GM21723 (cell line): ENCODE data around the gene ATP2B1.
A peak's percentile ranks its signal among the peaks of the same experiment; 100 is the strongest.

Experiments
- ATAC-seq: cut with Tn5 transposase; IDR thresholded peaks from one replicate; pipeline ENCODE4 v1.9.1; 2021; ENCODE audit warnings: mild to moderate bottlenecking, moderate library complexity; ENCODE audit not compliant: unreplicated experiment

Gene ATP2B1

DNA sequence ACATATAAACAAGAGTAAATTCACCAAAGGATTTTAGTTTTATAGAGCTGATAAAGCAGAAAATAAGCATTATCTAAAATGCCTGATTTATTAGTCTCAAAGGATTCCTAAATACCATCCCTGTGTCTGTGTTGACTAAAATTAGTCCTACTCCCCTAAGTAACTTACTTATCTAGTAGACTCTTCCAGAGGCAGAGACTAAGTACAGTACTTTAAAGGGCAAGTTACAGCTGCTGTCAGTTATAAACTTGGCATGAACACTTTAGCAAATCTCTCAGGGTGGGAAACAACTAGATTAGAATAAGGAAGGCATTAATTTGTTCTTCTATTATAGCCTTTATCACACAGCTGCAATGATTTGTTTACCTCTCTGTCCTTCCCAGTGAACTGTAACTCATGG lies 46.0 kb downstream of the ATP2B1 start:
- ATAC-seq: no peak

DNA sequence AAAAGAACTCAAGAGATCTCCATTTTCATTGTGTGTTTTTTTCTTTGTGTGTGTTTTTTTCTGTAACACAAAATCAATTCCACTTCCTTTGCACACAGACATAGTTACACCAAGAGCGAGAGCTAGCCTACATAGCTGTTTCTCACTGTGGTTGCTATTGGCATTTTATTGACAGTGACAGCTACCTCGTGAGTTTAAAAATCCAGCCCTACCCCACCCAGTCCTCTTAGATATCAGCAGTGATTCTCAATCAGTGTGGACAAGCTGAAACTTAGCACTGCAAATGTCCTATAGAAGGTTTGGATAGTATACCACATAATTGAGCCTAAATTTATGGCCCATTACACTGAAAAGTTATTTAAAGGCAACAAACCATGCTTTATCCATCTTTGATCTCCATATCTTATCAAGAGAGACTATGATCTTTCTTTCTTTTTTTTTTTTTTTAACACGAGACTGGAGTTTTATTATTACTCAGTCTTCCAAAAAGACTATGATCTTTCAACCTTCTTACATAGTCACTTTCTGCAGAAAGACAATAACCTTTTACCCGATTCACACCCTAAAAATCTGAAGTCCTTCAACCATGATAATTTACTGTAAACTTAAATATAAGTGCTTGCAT lies 46.8 kb downstream of the ATP2B1 start:
- ATAC-seq: peak; percentile 38

DNA sequence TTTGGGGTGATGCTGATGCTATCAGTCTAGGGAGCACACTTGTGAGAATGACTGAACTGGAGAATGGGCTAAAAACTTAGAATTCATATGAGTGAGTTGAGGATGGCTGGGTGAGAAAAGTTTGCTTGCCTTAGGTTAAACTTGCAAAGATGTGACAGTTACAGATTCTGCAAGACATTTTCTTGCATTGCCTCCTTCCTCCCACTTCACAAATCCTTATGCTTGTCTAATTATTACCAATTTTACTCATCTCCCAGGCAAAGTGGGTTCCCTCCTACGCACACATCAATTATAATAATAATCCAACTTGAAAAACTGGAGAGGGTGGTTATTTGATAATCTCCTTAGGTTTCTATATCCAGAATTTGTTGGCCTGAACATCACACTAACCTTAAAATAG lies 50.9 kb downstream of the ATP2B1 start:
- ATAC-seq: no peak

DNA sequence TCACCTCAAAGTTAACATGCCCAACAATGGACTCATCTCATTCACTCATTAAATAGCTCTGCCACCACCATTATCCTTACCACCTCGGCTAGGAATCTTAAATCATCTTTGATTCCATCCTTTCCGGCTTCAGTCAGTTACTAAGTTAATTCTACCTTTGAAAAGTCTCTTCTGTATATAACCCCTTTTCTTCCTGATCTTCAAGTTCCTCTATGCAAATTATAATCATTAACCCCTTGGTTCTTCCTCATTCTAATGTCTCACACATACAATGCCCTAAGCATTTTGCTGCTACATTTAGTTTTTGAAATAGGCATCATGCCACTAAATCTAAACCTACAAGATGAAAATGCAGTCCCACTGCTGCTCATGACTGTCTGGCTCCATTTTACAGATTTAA lies 51.6 kb downstream of the ATP2B1 start:
- no peak for ATAC-seq

DNA sequence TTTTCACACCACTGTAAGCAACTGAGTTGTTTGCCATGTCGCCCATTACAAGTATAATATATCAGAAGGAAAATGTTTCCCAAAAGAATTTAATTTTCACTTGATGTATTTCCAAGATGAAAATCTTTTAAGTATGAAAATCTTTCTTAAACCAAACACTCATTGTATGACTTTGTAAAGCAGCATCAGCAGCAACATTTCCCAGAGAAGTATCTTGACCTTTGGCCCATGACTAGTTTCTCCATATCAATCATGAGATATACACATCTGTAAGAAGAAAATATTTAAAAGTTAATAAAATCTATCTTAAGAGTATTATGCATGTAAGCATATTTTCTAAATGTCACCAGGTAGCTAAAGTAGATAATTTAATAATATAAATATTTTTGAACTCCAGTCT lies 52.8 kb downstream of the ATP2B1 start:
- no peak for ATAC-seq

DNA sequence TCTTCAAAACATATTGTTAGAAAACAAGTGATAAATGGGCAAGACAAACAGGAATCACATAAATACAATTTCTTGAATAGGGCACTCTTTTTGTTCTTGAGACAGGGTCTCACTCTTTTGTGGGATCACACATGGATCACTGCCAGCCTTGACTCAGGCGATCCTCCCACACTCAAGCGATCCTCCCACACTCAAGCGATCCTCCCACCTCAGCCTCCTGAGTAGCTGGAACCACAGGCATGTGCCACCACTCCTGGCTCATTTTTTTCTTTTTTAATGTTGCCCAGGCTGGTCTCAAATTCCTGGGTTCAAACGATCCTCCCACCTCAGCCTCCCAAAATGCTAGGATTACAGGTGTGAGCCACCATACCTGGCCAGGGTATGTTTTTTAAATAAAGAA lies 57.4 kb downstream of the ATP2B1 start:
- no peak for ATAC-seq

DNA sequence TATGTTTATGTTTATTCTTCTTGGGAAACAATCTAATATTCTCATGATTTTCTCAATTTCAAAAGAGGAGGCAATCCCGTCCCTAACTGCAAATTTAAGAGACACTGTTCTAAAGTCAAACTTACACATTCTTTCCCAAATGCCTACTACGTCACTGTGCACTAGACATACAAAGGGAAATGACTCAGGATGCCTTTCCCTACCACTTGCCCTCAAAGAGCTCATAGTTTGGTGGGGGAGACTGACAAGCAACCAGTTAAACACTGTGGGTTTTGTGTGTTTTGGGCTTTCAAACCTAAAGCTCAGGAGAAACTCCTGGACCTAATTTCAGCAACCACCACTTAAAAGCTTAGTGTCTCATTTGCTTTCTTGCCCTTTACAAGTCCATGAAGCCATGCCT lies 58.4 kb downstream of the ATP2B1 start:
- ATAC-seq: no peak

DNA sequence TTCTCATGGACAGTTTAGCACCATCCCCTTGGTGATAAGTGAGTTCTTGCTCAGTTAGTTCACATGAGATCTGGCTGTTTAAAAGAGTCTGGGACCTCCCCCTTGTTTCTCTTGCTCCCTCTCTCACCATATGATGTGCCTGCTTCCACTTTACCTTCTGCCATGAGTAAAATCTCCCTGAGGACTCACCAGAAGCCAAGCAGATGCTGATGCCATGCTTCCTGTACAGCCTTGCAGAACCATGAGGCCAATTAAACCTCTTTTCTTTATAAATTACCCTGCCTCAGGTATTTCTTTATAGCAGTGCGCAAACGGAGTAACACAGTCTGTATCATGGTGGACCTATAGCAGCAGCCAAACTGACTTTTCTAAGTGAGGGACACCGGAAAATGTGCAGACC lies 58.8 kb downstream of the ATP2B1 start:
- no peak for ATAC-seq

DNA sequence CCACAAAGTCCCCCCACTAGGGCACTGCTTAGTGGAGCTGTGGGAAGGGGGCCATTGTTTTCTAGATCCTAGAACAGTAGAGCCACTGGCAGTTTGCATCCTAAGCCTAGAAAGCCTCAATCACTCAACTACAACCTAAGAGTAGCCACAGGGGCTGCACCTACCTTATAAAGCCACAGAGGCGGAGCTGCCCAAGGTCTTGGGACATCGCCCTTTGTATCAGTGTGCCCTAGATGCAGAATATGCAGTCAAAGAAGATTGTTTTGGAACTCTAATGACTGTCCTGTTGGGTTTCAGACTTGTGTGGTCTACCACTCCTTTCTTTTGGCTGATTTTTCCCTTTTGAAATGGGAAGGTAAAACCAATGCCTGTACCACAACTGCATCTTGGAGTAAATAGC lies 59.5 kb downstream of the ATP2B1 start:
- no peak for ATAC-seq

DNA sequence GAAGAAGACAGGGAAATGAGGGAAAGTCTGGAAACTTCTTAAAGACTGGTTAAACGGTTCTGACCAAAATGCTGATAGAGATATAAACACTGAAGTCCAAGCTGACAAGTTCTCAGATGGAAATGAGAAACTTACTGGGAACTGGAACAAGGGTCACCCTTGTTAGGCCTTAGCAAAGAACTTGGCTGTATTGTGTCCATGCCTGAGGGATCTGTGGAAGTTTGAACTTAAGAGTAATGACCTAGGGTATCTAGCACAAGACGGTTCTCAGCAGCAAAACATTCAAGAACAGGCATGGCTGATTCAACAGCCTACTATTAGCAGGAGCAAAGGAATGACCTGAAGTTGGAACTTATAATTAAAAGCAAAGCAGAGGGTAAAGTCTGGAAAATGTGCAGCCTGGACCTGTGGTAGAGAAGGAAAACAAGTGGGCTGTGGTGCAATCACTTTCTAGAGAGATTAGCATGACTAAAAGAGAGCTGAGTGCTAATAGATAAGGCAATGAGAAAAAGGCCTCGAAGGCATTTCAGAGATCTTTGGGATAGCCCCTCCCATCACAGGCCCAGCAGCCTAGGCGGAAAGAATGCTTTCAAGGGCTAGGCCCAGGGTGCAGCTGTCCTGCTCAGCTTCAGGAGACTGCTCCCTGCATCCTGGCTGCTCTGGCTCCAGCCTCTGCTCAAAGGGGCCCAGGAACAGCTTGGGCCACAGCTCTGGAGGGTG lies 60.3 kb downstream of the ATP2B1 start:
- no peak for ATAC-seq

DNA sequence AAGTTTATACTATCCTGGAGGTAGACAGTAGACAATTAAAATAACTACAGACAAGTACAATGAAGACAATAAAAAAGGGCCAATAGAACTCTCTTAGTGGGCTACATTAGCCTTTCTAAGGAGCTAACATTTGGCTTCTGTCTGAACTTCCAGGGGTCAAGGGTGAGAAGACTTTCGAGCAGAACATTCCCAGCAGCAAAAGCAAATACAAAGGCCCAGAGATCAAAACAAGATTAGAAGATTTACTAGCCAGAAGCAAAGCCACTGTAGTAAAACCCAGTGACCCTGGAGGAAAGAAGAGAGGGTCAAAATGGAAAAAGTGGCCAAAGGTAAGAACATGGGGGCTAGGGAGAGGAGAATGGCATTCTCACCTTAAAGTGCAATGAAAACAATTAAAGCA lies 63.2 kb downstream of the ATP2B1 start:
- ATAC-seq: no peak

DNA sequence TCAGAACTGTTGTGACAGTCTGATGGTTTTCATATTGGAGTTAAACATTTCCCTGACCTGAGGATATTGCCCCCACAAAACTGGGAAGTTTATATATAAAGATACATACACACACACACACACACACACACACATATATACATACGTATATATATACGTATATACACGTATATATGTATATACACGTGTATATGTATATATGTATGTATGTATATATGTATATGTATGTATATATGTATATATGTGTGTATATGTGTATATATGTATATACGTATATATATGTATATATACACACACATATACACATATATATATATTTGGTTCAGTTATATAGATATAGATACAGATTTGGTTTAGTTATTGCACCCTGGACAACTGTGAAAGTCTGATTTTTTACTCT lies 65.7 kb downstream of the ATP2B1 start:
- no peak for ATAC-seq

DNA sequence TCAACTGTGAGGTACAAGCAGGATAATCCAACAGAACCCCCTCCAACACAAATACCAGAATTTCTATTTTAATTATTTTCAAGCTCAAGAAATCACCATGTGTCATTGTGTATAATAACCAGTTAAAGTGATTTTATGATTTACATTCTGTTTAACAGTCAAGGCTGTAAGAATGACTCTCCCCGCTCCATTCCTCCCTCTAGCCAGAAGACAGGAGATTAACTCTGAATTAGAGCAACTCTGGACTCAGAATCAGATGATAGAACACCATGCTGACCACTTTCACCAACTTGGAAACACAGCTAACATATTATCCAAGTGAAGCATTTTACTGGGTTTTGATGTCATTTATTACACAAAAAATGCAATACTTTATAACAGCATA lies 71.9 kb downstream of the ATP2B1 start:
- ATAC-seq: no peak

DNA sequence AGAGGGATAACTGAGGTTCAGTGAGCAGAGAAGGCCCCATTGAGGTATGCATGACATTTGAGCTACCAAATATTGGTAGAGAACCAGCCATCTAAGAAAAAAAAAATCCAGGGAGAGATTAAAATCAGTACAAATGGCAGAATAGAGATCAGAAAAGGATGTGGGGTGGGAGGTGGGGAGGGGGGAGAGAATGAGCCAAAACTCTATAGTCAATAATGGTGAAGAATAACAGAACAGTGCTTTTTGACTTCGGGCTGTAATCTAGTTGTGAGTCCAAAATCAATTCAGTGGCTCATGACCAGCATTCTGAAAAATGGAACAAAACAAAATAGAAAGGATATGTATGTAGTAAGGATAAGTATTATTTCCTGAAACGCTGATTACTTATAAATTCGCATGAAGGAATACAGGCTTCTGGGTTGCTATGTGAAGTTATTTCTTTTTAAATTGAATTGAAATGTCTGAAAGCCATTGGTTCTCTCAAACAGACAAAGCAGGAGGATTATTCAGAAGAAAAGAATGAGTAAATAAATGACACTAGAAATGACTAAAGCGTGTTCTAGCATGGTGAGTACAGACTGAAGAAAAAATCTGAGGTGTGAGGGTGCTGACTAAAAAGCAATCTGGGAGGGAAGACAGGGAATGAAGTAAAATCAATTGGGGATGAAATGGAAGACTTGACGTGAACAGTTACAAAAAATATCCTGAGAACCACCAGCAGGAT lies 72.4 kb downstream of the ATP2B1 start:
- no peak for ATAC-seq

DNA sequence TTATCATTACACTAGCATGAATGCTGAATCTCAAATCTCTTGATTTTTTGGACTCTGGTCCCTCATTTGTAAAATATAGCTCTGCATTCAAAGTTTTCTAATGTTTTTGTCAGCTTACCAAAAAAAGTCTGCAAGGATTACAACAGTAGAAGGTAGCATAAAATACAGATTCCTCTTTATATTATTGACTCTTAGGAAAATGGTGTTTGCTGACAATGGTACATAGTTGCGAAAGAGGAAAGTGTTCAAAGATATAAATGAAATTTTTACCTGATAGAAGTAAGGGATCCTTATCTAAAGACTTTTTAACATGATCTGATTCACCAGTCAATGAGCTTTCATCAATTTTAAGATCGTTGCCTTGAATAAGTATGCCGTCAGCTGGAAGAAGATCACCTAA lies 74.1 kb downstream of the ATP2B1 start:
- no peak for ATAC-seq

DNA sequence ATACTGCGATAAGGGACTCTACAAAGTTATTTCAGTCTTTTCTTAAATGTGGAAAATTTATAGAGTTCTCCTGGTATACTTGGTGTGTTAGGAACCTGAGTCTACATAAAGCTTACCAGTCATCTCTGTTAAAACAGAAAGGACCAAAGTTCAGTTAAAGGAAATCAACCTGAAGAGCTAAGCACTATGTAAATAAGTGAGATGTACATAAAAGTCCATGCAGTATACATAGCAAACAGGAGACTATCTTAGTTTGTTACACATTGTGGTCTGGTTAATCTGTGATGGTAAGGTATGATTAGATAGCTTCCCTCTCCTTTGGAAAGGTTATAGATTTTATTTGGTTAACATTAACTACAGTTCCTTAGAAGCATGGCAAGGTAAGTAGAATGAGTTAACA lies 75.9 kb downstream of the ATP2B1 start:
- no peak for ATAC-seq

DNA sequence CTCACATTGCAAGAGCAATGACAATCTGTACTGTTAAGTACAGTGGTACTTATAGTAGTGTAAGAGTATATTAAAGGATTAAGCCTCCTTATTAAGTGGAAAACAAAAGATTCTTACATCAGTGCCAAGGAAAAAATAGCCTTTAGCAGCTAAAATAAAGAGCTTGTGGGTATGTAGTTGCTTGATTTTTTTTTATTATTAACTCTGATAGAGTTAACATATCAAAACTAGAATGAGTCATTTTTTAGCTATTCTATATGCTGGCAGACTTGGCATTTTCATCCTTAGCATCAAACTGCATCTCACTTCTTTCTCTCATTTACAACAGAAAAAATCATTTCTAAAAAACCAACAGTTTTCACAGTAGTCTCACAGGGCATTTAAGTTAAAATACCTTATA lies 86.5 kb downstream of the ATP2B1 start:
- ATAC-seq: no peak

DNA sequence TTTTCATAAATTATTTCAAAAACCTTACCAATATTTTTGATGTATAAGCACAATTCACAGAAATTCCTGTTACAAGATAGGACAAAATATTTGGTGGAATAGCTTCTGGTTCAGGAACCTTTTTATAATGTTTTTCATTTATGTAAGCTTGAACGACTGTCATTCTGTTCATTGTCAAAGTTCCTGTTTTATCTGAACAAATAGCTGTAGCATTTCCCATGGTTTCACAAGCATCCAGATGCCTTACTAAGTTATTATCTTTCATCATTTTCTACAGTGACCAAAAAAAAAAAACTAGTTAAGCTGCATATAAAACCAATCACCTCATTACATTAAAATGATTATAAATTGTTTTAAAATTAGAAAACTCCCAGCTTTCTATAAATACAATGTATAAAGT lies 87.1 kb downstream of the ATP2B1 start:
- ATAC-seq: no peak

DNA sequence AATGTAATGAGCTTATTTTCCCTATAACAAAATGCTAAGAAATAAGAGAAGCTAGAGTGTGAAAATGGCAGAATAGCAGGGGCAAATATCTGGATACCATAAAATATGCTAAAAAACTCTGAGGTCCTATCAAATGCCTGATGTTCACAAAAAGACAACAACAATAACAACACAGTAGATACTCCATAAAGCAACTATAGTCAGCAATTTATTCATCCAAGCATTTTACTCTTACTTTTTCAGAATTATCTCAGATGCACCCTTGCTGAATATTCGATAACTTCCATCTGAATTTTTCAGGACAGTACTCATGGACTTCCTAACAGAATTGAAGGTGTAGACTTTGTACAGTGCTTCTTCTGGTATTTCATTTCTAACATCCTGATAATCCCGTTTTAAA lies 88.9 kb downstream of the ATP2B1 start:
- ATAC-seq: no peak

DNA sequence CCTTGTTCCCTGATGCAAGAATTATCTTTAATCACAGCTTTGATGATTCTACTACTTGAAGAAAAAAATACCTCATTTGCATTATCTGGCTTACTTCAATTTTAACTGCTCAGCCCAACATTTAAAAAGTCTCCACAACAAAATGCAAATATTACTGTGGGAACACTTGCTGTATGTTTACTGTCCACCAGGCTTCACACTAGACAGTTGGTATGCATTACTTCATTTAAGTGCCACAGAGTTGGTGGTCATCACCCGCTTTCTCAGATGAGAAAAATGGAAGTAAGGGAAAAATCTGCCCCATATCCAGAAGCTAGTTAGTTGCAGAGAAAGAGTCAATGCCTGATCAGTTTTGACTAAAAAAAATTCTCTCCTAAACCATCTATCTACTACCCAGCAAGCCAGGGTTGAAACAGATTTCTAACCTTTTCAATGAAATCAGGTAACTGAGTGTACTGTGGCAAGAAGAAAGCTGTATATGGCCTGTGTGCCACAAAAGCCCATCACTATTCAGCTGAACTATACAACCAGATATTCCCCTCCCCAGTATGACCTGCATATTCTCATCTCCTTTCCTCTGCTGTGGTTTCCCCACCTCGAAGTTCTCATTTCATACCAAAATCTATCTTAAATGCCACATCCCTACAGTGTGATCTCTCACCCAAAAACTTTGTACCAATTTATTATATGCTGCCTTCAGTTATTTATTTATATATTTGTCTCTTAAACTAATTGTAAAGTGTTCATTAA lies 90.3 kb downstream of the ATP2B1 start:
- no peak for ATAC-seq

DNA sequence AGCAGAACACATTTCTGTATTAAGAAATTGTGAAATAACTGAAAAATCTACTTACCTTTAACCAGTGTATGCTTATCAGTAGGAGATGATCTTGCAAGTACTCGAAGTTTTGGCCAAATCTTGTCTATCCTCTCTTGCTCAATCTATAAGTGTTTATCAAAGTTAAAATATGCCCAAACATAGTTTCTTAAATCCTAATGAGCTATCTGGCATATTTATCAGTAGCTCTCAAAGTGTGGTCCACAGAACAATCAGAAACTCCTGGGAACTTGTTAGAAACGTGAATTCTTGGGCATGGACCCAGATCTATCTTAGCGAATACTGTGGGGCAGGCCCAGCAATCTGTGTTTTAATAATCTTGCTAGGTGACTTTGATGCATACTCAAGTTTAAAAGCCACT lies 98.3 kb downstream of the ATP2B1 start:
- no peak for ATAC-seq

DNA sequence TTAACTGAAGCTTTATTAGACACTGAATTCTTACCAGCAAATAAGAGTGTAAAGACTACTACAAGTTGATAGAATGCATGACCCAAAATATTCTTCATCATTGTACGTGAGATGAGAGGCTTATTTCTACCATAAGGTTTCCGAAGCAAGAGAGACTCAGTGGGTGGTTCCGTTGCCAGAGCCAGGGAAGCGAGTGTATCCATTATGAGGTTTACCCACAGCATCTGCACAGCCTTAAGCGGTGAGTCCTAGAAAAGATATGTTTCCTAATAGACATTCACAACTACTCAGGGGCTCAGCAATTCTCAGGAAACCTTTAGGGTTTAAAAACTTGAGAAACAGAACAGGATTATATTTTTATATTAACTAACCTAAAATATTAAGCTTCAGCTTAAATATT lies 105.0 kb downstream of the ATP2B1 start:
- no peak for ATAC-seq
